ENCODE data around the gene ETV6.
"Not testable (repeated sequence)": the region's sequence is repeated elsewhere in the genome, so short reads cannot be mapped to it uniquely, and the experiment has no call there.

ETV6 gene

DNA sequence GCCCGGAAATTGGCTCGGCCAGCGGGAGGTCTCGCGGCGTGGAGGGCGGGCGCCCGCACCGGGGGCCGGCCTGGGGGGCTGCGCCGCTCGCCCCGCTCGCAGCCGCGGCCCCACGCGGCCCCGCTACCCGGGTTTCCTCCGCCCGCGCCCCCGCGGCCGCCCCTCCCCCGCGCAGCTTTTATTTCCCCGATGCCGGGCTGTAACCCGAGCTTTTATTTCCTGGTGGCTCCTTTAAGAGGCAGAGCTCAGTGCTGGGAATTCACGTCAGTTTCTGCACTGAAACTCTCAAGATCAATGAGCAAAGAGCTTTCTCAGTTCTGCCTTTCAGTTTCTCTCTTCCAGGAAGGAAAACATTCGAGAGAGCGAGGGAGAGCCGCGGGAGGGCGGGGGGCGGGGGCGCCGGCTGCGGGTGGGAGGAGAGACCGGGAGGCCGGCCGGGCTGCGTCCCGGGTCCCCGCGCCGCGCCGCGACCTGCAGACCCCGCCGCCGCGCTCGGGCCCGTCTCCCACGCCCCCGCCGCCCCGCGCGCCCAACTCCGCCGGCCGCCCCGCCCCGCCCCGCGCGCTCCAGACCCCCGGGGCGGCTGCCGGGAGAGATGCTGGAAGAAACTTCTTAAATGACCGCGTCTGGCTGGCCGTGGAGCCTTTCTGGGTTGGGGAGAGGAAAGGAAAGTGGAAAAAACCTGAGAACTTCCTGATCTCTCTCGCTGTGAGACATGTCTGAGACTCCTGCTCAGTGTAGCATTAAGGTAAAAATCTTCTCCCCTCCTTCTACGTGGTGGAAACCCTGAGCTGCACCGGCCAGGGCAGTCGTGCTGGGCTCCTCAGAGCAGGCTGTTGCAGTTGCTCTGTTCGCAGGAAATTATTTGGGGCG, at the start of gene ETV6:
ETV6 (plus strand) TSS at position 262 of the 873 bp plus-strand sequence; CDS start at position 716, 454 bp downstream.
- DNase-seq: peak; percentile 67

DNA sequence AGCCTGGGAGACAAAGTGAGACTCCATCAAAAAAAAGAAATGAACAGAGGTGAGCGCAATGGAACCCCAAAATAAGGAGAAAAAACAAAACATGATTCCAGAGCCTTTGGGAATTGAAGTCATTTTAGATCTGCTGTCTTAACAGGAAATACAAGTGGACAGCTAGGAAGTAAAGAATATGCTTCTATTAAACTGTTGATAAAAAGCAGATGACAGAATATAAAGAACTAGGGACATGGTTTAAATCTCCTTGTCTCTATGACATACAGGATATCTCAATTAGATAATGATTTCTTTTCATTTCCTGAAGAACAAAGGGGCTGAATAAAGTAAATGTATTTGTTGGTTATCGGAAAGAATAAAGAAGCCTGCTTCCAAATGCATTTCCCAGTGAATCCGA, 49.3 kb upstream of the ETV6 start:
- no peak for DNase-seq

DNA sequence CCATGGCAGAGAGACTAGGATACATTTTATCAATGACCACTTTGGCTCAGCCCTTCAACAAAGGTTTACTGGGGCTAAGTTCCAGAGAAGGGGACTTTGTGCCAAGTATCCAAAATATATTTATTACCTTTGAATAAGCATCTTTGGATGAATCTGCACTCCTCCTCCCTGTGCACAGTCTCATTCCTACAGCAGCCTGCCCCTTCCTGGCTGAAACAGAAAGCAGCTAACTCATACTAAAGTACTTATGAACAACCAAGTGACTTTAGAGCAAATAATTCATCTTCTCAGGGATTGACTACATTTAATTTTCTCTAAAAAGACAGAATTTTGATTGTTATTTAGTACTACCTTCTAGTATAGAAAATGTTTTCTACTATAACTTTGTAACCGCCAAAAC, 47.8 kb upstream of the ETV6 start:
- no peak for DNase-seq

DNA sequence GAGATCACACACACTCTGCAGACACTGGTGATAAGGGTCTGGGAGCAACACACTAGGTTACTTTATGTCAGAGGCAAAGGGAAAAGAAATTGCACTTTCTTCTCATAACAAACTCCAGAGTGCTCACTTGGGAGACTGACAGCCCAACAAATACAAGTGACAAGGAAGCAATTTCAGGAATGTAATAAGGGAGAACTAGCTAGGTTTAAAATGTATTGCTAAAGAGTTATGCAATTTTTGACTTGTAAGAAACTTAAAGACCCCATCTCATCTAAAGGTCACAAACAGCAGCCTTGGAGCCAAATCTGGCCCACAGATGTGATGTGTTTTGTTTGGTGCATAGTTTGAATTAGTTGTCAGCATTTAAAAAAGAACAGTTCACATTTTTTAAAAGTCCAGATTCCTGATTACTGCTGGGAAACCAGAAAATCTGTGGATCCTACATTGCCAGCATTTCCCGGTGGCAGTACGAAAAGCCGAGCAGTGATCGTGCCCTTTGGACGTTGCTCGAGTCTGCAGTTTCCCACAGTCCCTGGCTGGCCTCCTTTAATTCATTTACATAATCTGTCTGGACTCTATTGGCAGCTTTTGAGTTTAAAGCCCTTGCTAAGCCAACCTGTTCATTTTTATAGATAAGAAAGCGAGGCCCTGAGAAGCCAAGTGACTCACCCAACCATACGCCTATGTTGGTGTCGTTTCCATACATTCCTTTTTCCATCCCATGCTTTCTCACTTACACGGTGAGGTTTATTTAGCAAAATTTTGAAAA, 42.0 kb upstream of the ETV6 start:
- no peak for DNase-seq

DNA sequence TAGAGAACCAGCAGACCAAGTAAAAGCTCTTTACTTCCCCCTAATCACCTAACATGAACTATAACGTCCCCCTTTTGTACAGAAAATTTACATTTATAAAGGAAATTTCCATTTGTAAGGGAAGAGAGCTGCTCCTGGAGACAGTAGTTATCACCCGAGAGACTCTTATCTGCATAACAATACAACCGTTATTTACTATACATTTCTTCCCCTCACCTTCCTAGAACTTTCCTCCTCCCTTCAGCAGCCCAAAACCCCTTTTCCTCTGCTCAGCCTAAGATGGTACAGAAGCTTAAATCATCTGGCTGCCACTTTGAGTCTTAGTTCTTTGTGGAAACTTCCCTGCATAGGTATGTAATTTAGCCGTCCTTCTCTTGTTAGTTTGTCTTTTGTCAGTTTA, 40.4 kb upstream of the ETV6 start:
- no peak for DNase-seq

DNA sequence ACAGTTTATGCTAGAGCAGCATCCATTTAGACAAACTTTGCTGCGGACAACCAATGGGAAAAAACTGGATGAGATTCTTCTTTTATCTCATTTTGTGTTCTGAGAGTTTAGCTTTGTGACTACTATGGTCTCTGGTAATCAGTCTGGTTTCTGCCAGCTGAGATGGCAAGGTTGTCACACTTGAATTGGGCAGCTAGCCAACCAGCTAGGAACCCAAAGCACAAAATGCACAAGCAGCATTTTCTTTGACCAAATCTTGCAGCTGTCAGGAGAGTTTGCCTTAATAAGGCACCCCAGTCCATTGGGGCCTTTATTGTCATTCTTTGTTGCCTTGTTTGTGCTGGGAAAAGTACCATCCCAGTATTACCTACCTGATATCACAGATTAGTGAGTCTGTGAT, 34.0 kb upstream of the ETV6 start:
- DNase-seq: no peak

DNA sequence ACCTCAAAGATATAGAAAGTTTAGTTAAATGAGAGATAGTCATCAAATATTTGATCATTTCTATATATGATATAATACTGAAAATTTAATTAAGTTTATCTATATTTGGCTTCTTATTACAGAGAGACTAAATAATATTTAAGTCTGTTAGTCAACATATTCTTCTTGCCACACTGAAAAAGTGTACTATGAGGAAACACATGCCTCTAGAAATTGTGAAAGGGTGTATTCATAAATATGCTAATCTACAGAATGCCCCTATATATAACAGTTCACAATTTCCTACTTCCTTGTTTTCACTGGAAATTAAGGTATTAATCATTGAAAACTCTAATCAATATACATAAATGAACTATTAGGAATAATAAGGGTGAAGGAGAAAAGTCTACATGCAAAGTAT, 31.4 kb upstream of the ETV6 start:
- no peak for DNase-seq

DNA sequence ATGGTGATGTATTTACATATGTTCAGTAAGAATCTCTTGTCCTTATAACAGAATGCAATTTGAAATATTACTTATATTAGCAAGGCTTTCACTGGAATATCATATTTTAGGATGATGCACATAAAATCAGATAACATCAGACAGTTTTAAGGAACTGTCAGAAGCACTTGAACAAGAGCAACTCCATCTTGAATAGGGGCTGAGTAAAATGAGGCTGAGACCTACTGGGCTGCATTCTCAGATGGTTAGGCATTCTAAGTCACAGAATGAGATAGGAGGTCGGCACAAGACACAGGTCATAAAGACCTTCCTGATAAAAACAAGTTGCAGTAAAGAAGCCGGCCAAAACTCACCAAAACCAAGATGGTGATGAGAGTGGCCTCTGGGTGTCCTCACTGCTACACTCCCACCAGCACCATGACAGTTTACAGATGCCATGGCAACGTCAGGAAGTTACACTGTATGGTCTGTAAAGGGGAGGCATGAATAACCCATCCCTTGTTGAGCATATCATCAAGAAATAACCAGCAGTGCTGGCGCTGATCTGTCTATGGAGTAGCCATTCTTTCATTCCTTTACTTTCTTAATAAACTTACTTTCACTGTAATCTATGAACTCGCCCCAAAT, 27.6 kb upstream of the ETV6 start:
- no peak for DNase-seq

DNA sequence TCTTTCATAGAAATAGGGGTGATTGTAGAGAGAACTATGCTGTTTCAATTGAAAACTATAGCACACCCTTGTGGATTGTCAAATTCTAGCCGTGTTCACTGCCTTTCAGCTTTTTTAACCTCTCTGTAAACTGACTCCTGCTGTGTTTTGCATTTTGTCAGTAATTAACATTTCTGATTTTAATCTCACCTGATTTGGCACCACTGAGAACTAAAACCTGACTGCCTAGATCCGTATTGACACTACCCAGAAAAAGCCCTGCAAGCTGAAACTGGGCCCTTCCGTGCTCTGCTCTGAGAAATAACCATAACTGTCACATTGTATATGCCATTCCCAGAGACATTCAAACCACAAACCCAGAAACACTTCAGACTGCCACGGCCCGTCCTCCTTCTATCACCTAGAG, 26.6 kb upstream of the ETV6 start:
- no peak for DNase-seq

DNA sequence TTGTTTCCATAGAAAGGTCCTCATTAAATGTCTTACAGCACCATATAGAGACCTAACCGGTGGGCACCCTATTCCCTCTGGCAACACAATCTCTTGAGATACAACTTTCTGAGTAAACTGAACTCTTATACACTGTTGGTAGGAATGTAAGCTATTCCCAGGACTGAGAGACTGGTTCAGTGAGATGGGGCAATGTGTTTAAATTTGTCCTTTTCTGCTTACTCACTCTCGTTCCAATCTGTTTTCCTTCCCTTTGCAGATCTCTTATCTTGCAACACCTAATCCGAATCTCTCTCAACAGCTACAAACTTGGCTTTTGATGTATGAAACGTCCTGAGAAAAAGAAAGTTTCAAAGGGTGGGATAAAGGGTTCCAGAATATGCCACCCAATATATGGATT, 26.1 kb upstream of the ETV6 start:
- DNase-seq: no peak

DNA sequence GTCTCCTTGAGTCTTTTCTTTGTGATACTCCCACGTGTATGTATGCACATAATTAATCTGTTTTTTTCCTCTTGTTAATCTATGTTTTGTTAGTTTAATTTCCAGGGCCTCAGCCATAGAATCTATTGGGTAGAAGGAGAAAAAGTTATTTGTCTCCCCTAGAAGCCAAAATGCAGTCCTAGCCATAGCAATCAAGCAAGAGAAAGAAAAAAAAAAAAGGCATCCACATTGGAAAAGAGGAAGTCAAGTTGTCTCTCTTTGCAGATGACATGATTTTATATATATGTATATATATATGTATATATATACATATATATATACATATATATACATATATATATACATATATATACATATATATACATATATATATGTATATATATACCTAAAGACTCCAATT, 25.4 kb upstream of the ETV6 start:
- DNase-seq: no peak

DNA sequence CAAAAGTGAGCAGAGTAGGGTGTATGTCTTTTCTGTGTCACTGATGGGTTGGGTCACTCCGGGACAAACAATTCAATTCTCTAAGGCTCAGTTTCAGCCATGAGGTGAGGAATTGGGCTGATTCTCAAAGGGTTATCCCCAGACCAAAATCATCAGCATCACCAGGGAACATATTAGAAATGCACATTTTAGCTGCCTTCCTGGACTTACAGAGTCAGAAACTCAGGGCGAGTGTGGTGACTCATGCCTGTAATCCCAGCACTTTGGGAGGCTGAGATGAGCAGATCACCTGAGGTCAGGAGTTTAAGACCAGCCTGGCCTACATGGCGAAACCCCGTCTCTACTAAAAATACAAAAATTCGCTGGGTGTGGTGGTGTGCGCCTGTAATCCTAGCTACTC, 21.8 kb upstream of the ETV6 start:
- DNase-seq: not testable (repeated sequence)

DNA sequence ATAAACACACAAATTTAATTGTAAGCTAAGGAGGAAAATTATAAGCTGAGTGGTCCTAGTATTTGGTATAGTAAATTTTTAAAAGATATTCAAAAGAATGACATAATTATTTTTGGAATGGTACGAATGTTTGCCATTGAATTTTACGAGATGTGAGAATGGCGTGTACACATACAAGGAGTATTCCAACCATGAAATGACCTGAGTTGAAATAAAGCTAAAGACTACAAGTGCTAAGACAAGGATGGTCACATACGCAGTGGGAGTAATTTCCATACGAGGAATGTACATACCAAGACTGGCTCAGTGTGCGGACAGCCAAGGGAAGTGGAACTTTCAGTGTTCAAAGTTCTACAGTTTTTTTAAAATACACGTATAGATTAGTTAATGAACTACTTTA, 21.1 kb upstream of the ETV6 start:
- DNase-seq: no peak

DNA sequence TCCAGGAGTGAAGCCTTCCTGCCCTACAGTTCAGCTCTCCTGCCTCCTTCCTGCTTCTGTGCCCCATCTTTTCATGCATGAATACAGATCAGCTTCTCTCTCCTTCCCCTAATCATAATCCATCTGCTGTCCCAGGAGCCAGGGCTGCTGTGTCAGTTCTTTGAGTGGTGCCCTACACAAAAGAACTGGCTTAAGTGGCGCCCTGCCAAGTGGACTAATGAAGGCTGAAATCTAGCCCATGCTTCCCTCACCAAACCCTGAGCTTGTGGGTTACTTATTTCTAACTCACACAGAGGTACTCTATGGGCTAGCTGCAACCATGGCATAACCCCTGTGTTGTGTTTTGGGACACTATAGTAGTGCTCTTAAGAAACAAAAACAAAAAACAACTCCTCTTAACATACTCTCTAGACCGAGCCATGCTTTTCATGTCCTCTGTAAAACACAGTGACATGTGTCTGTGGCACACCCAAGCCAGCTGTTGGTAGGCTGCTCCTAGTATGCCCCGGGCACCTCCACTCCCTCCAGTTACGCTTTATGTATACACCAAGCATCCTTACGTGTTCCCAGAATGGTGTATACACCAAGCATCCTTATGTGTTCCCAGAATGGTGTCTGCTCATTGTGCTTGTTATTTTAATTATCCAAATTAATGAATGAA, 19.3 kb upstream of the ETV6 start:
- DNase-seq: peak; percentile 42

DNA sequence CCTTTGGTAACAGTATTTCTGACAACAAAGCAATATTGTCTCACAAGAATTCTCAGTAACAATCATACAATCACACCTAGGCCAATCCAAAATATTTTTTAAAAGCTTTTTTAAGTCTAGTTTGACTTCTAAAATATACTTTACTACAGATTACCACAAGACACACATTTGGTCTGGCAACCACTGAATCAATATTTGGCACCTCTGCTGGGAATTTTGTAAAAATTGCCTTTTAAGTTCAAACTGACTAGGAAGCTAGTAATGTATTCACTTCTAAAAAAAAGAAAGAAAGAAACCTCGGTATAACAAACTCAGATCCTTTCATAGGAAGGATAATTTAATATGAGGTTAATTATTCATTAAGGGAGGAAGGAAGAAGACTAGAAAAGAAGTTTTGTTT, 18.2 kb upstream of the ETV6 start:
- DNase-seq: no peak

DNA sequence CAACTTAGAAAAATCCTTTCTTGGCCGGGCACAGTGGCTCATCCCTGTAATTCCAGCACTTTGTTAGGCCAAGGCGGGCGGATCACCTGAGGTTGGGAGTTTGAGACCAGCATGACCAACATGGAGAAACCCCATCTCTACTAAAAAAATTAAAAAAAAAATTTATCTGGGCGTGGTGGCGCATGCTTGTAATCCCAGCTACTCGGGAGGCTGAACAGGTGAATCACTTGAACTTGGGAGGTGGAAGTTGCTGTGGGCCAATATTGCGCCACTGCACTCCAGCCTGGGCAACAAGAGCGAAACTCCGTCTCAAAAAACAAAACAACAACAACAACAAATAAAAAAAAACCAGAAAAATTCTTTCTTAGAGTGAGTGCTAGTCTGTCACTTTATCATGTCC, 17.6 kb upstream of the ETV6 start:
- DNase-seq: not testable (repeated sequence)

DNA sequence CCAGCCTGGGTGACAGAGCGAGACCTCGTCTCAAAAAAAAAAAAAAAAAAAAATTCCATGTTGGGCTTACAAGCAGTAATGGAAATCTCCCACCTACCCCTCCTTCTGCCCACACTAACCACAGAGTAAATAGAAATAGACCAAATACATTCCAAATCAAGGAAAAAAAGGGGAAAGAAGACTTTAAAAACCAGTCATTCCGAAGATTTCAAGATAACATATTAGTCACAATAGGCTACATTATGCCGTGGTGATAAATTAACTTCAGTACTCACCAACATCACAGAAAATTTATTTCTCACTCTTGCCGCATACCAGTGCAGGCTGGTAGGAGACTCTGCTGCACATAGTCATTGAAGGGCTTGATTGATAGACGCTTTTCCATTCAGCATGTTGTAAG, 15.5 kb upstream of the ETV6 start:
- DNase-seq: no peak

DNA sequence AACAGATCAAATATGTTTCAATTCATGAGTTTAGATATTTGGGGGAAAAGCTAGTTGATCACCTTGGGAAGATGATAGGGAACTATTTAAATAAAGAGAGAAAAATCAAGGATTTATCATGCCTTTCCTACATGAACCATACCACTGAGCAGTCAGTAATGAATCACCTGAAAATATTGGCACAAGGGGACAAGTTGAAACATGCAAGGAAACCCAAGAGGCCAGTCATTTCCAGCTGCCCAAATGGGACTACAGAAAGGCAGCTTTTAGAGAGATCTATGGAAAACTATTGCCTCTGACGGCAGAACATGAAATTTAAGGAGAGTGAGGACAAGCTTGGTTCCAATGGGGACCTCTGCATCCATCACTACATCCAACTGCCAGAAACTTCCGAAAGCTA, 14.1 kb upstream of the ETV6 start:
- DNase-seq: no peak

DNA sequence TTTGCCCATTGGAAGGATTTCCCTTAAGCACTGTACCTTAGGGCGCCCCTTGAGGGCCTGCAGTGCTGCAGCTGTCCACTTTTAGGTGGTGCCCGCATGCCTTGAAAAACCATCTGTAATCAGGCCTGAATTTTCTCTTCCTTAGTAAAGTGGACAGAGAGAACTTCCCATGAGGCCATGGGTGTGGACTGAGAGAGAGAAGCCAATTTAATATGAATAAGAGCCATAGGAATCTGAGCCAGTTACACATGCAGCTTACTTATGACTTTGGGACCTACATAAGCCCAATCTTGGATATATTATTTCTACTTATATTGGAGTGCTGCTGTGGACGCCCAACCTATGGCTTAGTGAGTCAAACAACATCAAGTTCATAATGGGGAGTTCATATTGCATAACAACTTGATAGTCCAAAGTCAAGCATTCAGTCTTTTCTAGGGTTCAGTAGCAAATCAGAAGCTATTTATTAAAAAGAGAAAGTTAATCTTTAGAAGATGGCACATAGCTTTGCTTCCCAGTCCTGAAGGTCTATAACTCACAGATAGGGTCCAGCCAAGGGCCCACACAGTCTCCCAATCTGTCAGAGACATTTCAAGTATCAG, 11.1 kb upstream of the ETV6 start:
- no peak for DNase-seq

DNA sequence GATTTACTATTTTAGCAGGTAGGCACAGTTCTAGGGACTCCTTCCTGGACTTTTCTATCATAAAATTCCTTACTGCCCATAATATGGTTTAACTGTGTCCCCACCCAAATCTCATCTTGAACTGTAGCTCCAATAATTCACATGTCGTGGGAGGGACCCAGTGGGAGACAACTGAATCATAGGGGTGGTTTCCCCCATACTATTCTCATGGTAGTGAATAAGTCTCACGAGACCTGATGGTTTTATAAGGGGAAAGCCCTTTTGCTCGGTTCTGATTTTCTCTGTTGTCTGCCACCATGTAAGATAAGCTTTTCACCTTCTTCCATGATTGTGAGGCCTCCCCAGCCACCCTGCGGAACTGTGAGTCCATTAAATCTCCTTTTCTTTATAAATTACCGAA, 10.0 kb upstream of the ETV6 start:
- DNase-seq: no peak

DNA sequence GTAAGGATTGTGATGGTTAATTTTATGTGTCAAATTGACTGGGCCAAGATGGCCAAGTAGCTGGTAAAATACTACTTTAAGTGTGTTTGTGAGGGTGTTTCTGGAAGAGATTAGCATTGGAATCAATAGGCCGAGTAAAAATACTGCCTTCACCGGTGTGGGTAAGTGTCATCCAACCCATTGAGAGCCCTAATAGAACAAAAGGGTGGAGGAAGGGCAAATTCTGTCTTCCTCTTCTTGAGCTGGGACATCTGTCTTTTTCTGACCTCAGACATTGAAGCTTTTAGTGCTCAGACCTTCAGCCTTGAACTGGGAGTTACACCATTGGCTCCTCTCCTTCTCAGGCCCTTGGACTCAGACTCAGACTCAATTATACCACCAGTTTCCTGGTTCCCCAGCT, 8.0 kb upstream of the ETV6 start:
- DNase-seq: no peak

DNA sequence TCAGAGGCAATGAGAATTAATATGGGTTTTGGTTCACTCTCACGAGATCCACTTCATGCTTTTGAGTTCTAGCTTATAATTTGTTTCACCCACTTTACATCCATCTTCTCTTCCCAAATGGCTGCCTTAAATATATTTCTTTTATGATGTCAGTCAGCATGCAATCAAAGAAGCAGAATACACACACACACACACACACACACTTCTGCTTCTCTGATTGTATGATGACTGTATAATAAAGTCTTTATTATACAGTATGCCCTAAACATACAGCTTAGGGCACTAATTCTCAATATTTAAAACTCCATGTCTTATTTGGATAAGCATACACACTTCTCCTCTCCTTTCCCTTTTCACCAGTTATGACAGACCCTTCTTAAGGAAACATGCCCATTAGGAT, 6.7 kb upstream of the ETV6 start:
- DNase-seq: no peak

DNA sequence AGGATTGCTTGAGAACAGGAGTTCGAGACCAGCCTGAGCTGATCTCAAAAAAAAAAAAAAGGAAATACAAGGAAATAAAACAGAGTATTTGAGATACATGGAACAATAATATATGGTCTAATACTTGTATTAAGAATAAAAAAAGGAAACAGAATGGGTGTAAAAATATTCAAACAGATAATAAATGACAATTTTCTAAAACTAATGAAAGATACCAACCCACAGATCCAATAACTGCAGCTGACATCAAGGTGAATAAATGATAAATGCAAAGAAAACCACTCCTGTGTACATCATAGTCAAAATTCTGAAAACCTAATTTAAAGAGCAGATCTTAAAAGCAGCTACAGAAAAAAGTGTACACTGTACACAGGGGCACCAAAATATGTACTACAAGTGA, 4.1 kb upstream of the ETV6 start:
- DNase-seq: no peak

Measured in NCI-H446 treated with DMSO at 0.1 percent for 48 hours (cell line).